ENCODE data around the gene GALNT17. TPM values are rescaled to one million over a fixed set of nuclear protein-coding genes. Genes with fewer than 3 reads are reported as not detected.

Gene GALNT17
- total and polyA plus RNA-seq, 4 donors: 2.8 to 10.8 (median 7.4) TPM

DNA sequence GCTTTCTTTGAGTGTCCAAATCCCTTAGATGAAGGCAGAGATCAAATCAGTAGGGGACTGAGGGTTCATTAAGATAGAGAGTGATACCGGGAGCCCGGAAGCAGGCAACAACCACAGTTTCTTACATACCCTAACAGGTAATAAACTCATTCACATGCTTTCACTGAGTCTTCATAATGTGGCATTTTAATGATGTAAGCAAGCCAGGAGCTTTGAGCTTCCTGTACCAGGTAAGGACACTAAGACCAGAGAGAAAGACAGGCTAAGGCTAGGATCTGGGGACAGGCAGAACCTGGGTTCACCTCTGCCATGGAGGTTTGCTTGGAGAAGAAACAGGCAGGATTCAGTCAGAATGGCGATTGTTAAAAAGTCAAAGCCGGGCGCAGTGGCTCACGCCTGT, 618.3 kb downstream of the GALNT17 start:
- Histone ChIP-seq H3K4me1 (ENCODE audit: control insufficient read depth in 5 of 5, insufficient read depth in 5 of 5, low read length in 5 of 5) (peaks cover 0 to 4% (median 0%) of the 10 kb centered on the region in 5 donors), H3K9ac (ENCODE audit: insufficient read depth in 1 of 2, low read length in 2 of 2) (no peak overlapping the region), H3K4me3 (no peak overlapping the region), H3K27me3 (ENCODE audit: control insufficient read depth in 3 of 3, insufficient read depth in 3 of 3, low read length in 2 of 3) (peaks cover 3 to 6% (median 5%) of the 10 kb centered on the region in 3 donors), H3K9me3 (ENCODE audit: control insufficient read depth in 4 of 4, insufficient read depth in 3 of 4, low read length in 3 of 4) (peaks cover 0 to 14% (median 2%) of the 10 kb centered on the region in 4 donors), H3K36me3 (ENCODE audit: control insufficient read depth in 4 of 4, insufficient read depth in 4 of 4, low read length in 4 of 4) (no peaks in the 10 kb centered on the region), H3K27ac (ENCODE audit: low read depth in 1 of 2, low read length in 1 of 2) (no peak overlapping the region)
- WGBS, 2 donors: 94 to 95% methylated on average over 6 of the region's 6 CpGs
- DNase-seq (no peak), ATAC-seq (ENCODE audit: insufficient read depth, low FRiP score) (no peak)
- TF ChIP-seq, protein P1, sequence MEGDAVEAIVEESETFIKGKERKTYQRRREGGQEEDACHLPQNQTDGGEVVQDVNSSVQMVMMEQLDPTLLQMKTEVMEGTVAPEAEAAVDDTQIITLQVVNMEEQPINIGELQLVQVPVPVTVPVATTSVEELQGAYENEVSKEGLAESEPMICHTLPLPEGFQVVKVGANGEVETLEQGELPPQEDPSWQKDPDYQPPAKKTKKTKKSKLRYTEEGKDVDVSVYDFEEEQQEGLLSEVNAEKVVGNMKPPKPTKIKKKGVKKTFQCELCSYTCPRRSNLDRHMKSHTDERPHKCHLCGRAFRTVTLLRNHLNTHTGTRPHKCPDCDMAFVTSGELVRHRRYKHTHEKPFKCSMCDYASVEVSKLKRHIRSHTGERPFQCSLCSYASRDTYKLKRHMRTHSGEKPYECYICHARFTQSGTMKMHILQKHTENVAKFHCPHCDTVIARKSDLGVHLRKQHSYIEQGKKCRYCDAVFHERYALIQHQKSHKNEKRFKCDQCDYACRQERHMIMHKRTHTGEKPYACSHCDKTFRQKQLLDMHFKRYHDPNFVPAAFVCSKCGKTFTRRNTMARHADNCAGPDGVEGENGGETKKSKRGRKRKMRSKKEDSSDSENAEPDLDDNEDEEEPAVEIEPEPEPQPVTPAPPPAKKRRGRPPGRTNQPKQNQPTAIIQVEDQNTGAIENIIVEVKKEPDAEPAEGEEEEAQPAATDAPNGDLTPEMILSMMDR (IDR thresholded peaks at IDR 0.05; ENCODE audit: control extremely low read depth, extremely low read depth): no peak

DNA sequence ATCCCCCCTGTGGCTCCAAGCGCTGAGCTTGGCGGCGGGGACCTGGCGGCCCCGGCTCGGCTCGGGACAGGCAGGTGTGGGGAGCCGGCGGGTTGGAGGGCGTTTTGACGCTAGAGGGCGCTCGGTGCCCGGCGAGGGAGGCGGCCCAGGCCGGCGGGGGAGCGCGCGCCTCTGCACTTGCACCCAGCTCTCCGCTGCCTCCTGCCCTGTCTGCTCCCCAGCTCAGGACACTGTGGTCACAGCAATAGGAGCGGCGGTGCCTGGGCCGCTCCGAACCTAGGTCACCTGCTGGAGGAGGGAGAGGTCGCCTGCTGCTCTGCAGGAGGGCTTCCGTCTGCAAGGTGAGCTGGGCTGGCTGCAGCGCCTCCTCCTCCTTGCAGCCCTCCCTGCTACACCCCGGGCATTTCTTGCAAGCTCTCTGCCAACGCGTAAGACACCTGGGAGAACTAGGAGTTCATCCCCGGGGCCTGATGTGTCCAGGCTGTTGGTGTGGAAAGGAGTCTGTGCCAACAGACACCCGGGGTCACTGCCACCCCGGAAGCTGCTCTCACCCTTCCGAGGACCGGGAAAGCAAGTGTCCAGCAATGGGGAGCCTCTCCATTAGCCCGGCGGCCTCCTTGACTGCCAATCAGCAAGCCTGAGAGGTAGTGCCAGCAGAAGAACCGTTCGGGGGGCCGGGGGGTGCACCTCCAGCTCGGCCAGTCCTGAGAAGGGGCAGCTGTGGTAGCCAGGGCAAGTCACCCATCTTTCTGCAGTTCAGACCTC, 620.4 kb downstream of the GALNT17 start:
- Histone ChIP-seq H3K27me3 (ENCODE audit: control insufficient read depth in 3 of 3, insufficient read depth in 3 of 3, low read length in 2 of 3) (peaks cover 3 to 6% (median 5%) of the 10 kb centered on the region in 3 donors), H3K4me3 (no peak overlapping the region), H3K4me1 (ENCODE audit: control insufficient read depth in 5 of 5, insufficient read depth in 5 of 5, low read length in 5 of 5) (peaks cover 0 to 4% (median 0%) of the 10 kb centered on the region in 5 donors), H3K9me3 (ENCODE audit: control insufficient read depth in 4 of 4, insufficient read depth in 3 of 4, low read length in 3 of 4) (peaks cover 0 to 14% (median 2%) of the 10 kb centered on the region in 4 donors), H3K36me3 (ENCODE audit: control insufficient read depth in 4 of 4, insufficient read depth in 4 of 4, low read length in 4 of 4) (no peaks in the 10 kb centered on the region), H3K9ac (ENCODE audit: insufficient read depth in 1 of 2, low read length in 2 of 2) (no peak overlapping the region), H3K27ac (ENCODE audit: low read depth in 1 of 2, low read length in 1 of 2) (no peak overlapping the region)
- DNase-seq (peak in 2 of 3 donors; percentile 38 to 65), ATAC-seq (ENCODE audit: insufficient read depth, low FRiP score) (peak; percentile 58)
- 15 to 16% methylated on average over 37 to 43 of the region's 43 CpGs for WGBS, 2 donors
- TF ChIP-seq, protein P1 (IDR thresholded peaks at IDR 0.05; ENCODE audit: control extremely low read depth, extremely low read depth): no peak

DNA sequence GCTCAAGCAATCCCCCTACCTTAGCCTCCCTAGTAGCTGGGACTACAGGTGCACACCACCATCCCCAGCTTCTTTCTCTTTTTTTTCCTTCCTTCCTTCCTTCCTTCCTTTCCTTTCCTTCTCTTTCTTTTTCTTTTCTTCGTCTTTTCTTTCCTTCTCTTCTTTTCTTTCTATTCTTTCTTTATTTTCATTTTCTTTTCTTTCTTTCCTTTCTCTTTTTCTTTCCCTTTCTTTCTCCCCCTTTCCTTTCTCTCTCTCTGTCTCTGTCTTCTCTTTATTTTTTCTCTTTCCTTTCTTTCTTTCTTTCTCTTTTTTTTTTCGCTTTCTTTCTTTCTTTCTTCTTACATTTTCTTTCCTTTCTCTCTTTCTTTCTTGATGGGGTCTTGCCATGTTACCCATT, 621.3 kb downstream of the GALNT17 start:
- Histone ChIP-seq H3K4me1 (ENCODE audit: control insufficient read depth in 5 of 5, insufficient read depth in 5 of 5, low read length in 5 of 5) (peaks cover 0 to 4% (median 0%) of the 10 kb centered on the region in 5 donors), H3K4me3 (no peak overlapping the region), H3K9ac (ENCODE audit: insufficient read depth in 1 of 2, low read length in 2 of 2) (no peak overlapping the region), H3K27ac (ENCODE audit: low read depth in 1 of 2, low read length in 1 of 2) (no peak overlapping the region), H3K36me3 (ENCODE audit: control insufficient read depth in 4 of 4, insufficient read depth in 4 of 4, low read length in 4 of 4) (no peaks in the 10 kb centered on the region), H3K9me3 (ENCODE audit: control insufficient read depth in 4 of 4, insufficient read depth in 3 of 4, low read length in 3 of 4) (peaks cover 0 to 14% (median 2%) of the 10 kb centered on the region in 4 donors), H3K27me3 (ENCODE audit: control insufficient read depth in 3 of 3, insufficient read depth in 3 of 3, low read length in 2 of 3) (peaks cover 3 to 6% (median 5%) of the 10 kb centered on the region in 3 donors)
- TF ChIP-seq, protein P1 (IDR thresholded peaks at IDR 0.05; ENCODE audit: control extremely low read depth, extremely low read depth): no peak
- DNase-seq: no peak
- ATAC-seq (ENCODE audit: insufficient read depth, low FRiP score): no peak
- 90 to 91% methylated on average over 2 of the region's 2 CpGs for WGBS, 2 donors

All from lung (tissue), 12 donors.